GM18858 (cell line): Measurements from ENCODE around the gene NANOS2.

Experiments
- ATAC-seq: cut with Tn5 transposase; IDR thresholded peaks from one replicate; pipeline ENCODE4 v1.9.1; 2021; ENCODE audit not compliant: unreplicated experiment

The NANOS2 gene

DNA sequence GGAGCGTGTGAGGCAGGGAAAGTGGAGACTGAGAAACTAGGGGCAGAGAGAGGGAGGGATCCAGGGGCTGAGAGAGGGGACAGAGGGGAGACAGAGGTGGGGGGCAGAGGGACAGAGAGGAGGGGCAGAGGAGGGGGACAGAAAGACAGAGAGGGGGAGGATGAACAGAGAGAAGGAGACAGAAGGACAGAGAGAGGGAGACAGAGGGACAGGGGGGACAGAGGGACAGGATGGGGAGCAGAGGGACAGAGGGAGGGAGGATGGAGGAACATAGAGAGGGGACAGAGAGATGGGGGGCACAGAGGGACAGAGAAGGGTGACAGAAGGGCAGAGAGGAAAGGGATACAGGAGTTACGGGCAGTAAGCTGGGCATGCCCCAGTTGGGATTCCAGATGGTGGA is 14.7 kb upstream of the NANOS2 start:
- ATAC-seq = no peak

GRCh38 chr19:45927565-45928261 is 13.1 kb upstream of the NANOS2 start:
- ATAC-seq = peak; percentile 53

DNA sequence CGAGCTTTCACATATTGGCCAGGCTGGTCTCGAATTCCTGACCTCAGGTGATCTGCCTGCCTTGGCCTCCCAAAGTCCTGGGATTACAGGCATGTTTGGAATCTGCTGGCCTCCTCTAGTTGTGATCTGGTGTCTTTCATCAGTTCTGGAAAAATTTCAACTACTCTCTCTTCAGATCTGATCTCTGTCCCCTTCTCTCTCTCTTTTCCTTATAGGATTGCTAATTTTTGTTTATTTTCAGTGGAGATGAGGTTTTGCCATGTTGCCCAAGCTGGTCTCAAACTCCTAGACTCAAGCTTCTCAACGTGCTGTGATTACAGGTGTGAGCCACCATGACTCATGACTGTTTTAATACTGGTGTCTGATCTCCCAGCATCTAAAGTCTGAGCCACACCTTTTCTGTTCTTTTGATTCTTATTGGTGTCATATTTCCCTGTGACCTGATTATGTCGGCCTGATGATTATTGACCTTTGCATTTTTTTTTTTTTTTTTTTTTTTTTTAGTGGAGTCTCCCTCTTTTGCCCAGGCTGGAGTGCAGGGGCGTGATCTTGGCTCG is 10.4 kb upstream of the NANOS2 start:
- ATAC-seq = no peak

DNA sequence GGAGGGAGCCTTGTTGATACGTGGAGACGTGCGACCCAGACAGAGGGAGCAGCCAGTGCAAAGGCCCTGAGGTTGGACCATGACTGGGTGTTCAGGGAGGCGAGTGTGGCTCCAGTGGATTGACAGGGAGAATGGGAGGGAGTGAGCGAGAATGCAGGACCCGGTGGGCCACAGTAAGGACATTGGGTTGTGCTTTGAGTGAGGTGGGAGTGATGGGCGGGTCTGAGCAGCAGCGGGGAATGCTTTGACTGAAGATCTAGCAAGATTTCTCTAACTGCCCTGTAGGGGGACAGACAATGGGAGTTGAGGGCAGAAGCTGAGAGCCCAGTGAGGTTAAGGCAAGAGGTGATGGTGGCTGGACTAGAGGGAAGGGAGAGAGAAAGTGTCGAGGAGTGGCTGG is 7.7 kb upstream of the NANOS2 start:
- no peak for ATAC-seq

- ATAC-seq = no peak
These were observed 5.9 kb upstream of the NANOS2 start for GRCh38 chr19:45920458-45920857.

GRCh38 chr19:45919678-45920077 is 5.1 kb upstream of the NANOS2 start:
- ATAC-seq = no peak

GRCh38 chr19:45918721-45919120 is 4.1 kb upstream of the NANOS2 start:
- ATAC-seq = no peak

- ATAC-seq = no peak
These were observed 3.0 kb upstream of the NANOS2 start for GRCh38 chr19:45917421-45918091.

DNA sequence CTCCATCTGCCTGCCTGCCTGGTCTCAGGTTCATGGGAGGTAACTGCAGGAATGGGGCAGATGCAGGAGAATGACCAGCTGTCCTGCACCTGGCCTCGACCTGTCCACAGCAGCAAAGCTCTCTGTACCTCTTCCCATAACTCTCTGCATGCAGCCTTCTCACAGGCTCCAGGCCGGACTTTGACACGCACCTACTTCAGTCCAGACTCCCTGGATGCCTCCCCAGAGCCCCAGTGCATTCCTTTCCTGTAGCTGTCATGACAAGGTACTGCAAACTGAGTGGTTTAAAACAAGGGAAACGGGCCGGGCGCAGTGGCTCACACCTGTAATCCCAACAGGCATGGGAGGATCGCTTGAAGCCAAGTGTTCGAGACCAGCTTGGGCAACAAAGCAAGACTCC is 3.3 kb downstream of the NANOS2 start:
- no peak for ATAC-seq

- ATAC-seq = no peak
These were observed 5.6 kb downstream of the NANOS2 start for GRCh38 chr19:45908956-45909355.

GRCh38 chr19:45906221-45906620 is 8.4 kb downstream of the NANOS2 start:
- no peak for ATAC-seq

DNA sequence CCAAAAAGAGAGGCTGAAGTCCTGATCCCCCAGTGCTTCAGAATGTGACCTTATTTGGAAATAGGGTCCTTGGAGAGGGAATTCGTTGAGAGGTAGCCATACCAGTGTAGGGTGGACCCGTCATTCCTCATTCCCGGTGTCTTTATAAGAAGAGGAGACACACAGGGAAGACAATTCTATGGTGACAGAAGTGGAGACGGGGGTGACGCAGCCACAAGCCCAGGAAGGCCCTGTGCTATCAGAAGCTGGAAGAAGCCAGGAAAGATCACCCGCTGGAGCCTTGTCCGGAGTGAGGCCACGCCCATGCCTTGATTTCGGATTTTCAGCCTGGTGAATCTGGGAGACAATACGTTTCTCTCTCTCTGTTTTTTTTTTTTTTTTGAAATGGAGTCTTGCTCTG is 9.6 kb downstream of the NANOS2 start:
- no peak for ATAC-seq

- peak; percentile 72 for ATAC-seq
These were observed 11.6 kb downstream of the NANOS2 start for GRCh38 chr19:45902651-45903625.

DNA sequence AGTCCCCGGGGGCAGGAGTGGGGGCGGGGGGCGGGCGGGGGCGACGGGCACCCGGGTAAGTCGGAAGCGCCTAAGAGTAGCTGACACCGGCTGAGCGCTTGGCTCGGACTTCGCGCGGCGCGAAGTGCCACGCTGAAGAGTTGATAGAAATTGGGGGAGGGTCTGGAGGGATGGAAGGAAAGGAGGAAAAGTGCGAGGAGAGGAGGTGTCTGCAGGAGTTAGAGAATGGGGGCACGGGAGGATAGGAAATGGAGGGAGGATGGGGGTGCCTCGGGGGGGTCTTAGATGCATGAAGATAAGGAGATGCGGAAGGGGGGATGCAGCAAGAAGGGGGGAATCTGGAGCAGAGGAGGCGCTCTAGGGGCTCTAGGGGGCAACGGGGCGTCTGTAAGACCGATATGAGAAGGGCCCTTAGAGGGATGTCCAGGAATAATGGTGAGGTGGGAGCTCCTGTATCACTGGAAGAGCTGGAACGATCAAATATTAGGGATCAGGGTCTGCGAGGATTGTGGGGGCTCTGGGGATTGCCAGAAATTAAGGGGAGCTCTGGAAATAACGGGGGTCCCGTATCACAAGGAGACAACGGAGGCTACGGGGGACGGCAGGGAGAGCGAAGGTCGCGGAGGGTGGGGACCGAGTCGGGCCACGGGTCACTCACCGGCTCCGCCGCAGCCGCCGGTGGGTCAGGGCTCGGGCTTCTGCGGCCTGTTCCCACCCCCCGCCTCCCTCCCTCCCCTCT is 12.5 kb downstream of the NANOS2 start, which contains the start of gene MYPOP:
TSS of gene MYPOP (minus strand) at position 702 of the 739 bp plus-strand sequence. CDS start 840 bp downstream, outside the sequence.
- no peak for ATAC-seq

DNA sequence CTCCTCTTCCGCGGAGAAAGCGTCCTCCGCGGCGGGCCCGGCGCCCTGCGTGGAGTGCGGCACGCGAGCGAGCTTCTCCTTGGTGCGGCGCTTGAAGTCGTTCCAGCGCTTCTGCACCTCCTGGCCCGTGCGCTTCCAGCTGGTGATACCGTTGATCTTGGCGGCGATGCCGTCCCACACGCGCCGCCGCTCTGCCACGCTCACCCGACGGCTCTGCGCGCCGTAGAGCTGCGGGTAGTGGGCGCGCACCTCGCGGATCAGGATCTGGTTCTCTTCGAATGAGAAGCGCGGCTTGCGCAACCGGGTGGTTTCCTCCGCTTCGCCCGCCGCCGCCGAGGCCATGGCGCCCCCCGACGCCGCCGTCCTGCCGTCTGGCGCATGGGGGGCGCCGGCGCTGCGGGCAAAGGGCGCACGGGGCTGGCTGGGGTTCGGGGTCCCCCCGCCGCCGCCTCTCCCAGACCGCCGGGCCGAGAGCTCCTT is 13.1 kb downstream of the NANOS2 start:
- ATAC-seq = no peak

DNA sequence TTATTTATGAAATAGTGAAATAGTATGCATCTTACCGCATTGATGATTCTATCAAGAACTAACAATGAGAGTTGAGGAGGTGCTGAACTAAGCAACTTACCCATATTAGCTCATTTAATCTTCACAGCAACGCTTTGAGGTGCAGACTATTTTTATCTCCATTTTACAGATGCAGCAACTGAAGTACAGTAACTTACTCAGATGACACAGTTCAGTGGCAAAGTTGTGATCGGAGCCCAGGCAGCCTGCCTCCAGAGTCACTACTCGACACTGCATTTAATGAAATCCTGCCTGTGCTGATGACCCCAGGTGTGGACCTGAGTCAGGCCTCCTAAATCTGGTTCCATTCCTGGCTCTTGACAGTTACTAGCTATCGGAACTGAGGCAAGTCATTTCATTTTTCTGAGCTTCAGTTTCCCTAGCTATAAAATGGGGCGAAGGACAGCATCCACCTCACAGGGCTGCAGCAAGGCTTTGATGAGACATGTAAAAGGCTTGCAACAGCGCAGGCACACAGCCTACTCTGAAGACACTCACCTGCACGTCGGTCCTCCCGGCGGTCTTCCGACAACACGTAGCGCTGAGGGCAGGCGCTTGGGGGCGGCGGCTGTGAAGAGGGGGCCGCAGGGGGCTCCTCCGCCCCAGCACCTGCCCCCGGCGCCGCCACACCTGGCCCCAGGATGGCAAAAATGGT is 13.7 kb downstream of the NANOS2 start:
- no peak for ATAC-seq

DNA sequence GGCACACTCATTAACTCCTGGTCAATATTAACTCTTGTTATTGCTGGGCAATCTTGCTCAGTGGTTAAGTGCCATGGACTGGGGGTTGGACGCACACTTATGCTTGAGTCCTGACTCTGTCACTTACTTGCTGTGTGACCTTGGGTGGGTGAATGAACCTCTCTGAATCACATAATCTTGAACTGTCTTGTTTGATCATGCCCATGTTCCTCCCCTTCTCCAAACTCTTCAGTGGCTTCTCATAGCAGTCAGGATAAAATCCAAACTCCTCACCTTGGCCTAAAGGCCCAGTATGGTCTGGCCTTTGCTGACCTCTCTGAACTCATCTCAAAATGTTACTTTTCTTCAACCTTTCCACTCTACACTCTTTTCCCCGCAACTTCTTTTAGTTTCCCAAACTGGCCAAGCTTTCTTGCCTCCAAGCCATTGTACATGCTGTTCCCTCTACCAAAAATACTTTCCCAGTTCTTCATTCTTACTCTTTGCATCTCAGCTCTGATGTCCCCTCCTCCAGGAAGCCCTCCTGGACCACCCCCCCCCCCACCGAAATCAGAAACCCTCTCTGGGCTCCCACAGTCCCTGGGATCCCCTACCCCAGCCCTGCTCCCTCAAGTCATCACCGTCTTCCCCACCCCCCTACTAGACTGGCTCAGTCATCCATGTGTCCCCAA is 14.5 kb downstream of the NANOS2 start:
- no peak for ATAC-seq

GRCh38 chr19:45899253-45899652 is 15.3 kb downstream of the NANOS2 start:
- ATAC-seq = no peak

DNA sequence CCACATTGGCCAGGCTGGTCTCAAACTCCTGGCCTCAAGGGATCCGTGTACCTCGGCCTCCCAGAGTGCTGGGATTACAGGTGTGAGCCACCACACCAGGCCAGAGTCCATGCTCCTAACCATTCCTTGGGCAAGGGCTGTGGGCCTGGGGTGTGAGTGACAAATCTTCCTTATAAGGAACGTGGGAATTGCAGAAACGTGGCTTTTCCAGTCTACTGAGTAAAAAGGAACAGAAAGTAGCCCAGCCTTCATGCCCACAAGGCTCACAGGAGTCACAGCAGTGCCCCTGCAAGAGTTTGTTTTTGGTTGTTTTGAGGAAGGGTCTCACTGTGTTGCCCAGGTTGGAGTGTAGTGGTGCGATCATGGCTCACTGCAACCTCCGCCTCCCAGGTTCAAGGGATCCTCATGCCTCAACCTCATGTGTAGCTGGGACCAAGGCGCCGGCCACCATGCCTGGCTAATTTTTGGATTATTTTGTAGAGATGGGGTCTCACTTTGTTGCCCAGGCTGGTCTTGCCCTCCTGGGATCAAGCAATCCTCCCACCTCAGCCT is 17.2 kb downstream of the NANOS2 start:
- no peak for ATAC-seq
